ENCODE measurements around the gene TXNDC15.
A peak's percentile ranks its signal among the peaks of the same experiment; 100 is the strongest.

Gene TXNDC15

GRCh38 chr5:134911285-134912206 is 37.4 kb downstream of the TXNDC15 start:
- TF ChIP-seq SUZ12 (IDR thresholded peaks at IDR 0.05) (no peak), LEF1 (IDR thresholded peaks at IDR 0.05; ENCODE audit: borderline replicate concordance) (no peak), PKNOX1 (IDR thresholded peaks at IDR 0.05) (no peak), NFRKB (IDR thresholded peaks at IDR 0.05) (no peak), HDGF (IDR thresholded peaks at IDR 0.05; ENCODE audit: borderline replicate concordance) (no peak), ZNF384 (IDR thresholded peaks at IDR 0.05) (no peak), BHLHE40 (IDR thresholded peaks at IDR 0.05; ENCODE audit: borderline replicate concordance) (no peak), FOXM1 (IDR thresholded peaks at IDR 0.05; ENCODE audit: borderline replicate concordance) (no peak), ARNT (IDR thresholded peaks at IDR 0.05) (no peak), FOXA1 (IDR thresholded peaks at IDR 0.05) (no peak)
- POLR2A ChIA-PET, result interaction anchor here (0.6 to 1.8 kb wide), 2 partner anchors 37 to 552 kb away, joined by 3 to 5 read pairs; partner anchors contain the start of gene TXNDC15
- CTCF ChIA-PET, result no interaction called here
- no peak for DNase-seq (ENCODE audit: extremely low spot score)

GRCh38 chr5:134913254-134913653 is 39.1 kb downstream of the TXNDC15 start:
- ChIA-PET CTCF (interaction anchor here (1.2 kb wide), 1 partner anchor 9 kb away, joined by 3 read pairs; the partner anchor contains the start of gene PCBD2), POLR2A (interaction anchor here (0.7 kb wide), 1 partner anchor 8 kb away, joined by 3 read pairs; the partner anchor contains the start of gene PCBD2)
- no peak for DNase-seq (ENCODE audit: extremely low spot score)
- TF ChIP-seq SP1 (IDR thresholded peaks at IDR 0.05) (no peak), FOXA1 (IDR thresholded peaks at IDR 0.05) (no peak)

- DNase-seq (ENCODE audit: extremely low spot score), result no peak
- ChIA-PET CTCF (interaction anchor here (0.7 to 1.2 kb wide), 2 partner anchors 9 to 421 kb away, joined by 3 read pairs; partner anchors contain the start of gene PCBD2), POLR2A (no interaction called here)
- TF ChIP-seq BHLHE40 (IDR thresholded peaks at IDR 0.05; ENCODE audit: borderline replicate concordance) (no peak), SP1 (IDR thresholded peaks at IDR 0.05) (no peak), PKNOX1 (IDR thresholded peaks at IDR 0.05) (no peak), CTBP1 (IDR thresholded peaks at IDR 0.05; ENCODE audit: borderline replicate concordance) (no peak)
Observed at GRCh38 chr5:134913795-134914194, 39.6 kb downstream of the TXNDC15 start.

- ChIA-PET POLR2A (interaction anchor here (1.1 to 1.9 kb wide), 2 partner anchors 13 to 54 kb away, joined by 4 read pairs; partner anchors contain the start of gene PCBD2), CTCF (interaction anchor here (0.6 to 1.7 kb wide), 6 partner anchors 9 to 332 kb away, joined by 3 to 12 read pairs (median 3); no protein-coding TSS in a partner anchor)
- no peak for TF ChIP-seq ZNF384 (IDR thresholded peaks at IDR 0.05)
- no peak for TF ChIP-seq L3MBTL2 (conservative IDR thresholded peaks at IDR 0.05)
- TF ChIP-seq BHLHE40 (IDR thresholded peaks at IDR 0.05; ENCODE audit: borderline replicate concordance), result no peak
- TF ChIP-seq ELF4 (IDR thresholded peaks at IDR 0.05), result no peak
- peak; percentile 18 for DNase-seq (ENCODE audit: extremely low spot score)
Observed at GRCh38 chr5:134917070-134917815, 43.1 kb downstream of the TXNDC15 start.

GRCh38 chr5:134918861-134919260 is 44.7 kb downstream of the TXNDC15 start:
- CTCF ChIA-PET, result interaction anchor here (0.6 kb wide), 1 partner anchor 28 kb away, joined by 3 read pairs; no protein-coding TSS in a partner anchor
- DNase-seq (ENCODE audit: extremely low spot score), result no peak
- POLR2A ChIA-PET, result interaction anchor here (1.8 kb wide), 1 partner anchor 14 kb away, joined by 6 read pairs; the partner anchor contains the start of gene PCBD2
- TF ChIP-seq CTBP1 (IDR thresholded peaks at IDR 0.05; ENCODE audit: borderline replicate concordance) (no peak), FOXK2 (IDR thresholded peaks at IDR 0.05) (no peak), FOXM1 (IDR thresholded peaks at IDR 0.05; ENCODE audit: borderline replicate concordance) (no peak), LEF1 (IDR thresholded peaks at IDR 0.05; ENCODE audit: borderline replicate concordance) (no peak), NFRKB (IDR thresholded peaks at IDR 0.05) (no peak), FOXA1 (IDR thresholded peaks at IDR 0.05) (no peak), SUZ12 (IDR thresholded peaks at IDR 0.05) (no peak), L3MBTL2 (conservative IDR thresholded peaks at IDR 0.05) (no peak), ARNT (IDR thresholded peaks at IDR 0.05) (no peak), SP1 (IDR thresholded peaks at IDR 0.05) (no peak), TARDBP (IDR thresholded peaks at IDR 0.05) (no peak)

- DNase-seq (ENCODE audit: extremely low spot score), result no peak
- CTCF ChIA-PET, result no interaction called here
- POLR2A ChIA-PET, result no interaction called here
- no peak for TF ChIP-seq ARNT (IDR thresholded peaks at IDR 0.05)
- no peak for TF ChIP-seq LEF1 (IDR thresholded peaks at IDR 0.05; ENCODE audit: borderline replicate concordance)
- no peak for TF ChIP-seq CTBP1 (IDR thresholded peaks at IDR 0.05; ENCODE audit: borderline replicate concordance)
- TF ChIP-seq NFRKB (IDR thresholded peaks at IDR 0.05), result no peak
Observed at GRCh38 chr5:134920848-134921575, 46.8 kb downstream of the TXNDC15 start.
